Neural progenitor cell (in vitro differentiated cells): ENCODE data around the gene PLA2G2A.

Source experiments
- EZH2 ChIP-seq: fragments of 200-600 bp; sonication (generic); IDR thresholded peaks from 2 replicates; pipeline ENCODE4 v1.6.1; 2017; ENCODE audit warnings: antibody characterized with exemption, mild to moderate bottlenecking, moderate library complexity
- EZH2phosphoT487 ChIP-seq: fragments of 200-600 bp; sonication (generic); IDR thresholded peaks from 2 replicates; pipeline ENCODE4 v1.6.1; 2017; ENCODE audit warnings: antibody characterized with exemption
- TF ChIP-seq, protein P1 (sequence below): fragments of 200-600 bp; sonication (generic); IDR thresholded peaks from 2 replicates; pipeline ENCODE4 v1.5.1; 2017; ENCODE audit warnings: antibody characterized with exemption, mild to moderate bottlenecking

DNA sequence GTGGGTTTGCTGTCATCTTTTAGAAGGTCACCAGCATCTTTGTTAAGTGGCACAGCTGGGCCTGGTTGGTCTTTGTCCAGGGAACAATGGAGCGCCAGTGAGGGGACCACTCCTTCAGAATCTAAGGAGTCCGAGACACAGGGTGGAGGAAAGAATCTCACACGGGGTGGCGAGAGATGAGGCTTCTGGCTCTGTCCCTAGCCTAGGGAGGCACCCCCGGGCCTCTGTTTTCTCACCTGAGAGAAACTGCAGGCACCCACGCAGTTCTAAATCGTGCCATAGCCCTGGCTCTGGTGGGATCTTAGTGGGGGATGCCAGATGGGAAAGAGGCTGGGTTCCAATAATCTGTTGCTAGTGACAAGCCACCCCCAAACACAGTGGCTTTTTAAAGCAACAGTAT, 45.1 kb downstream of the PLA2G2A start:
- TF ChIP-seq EZH2 (no peak), EZH2phosphoT487 (no peak)
- TF ChIP-seq, protein P1, sequence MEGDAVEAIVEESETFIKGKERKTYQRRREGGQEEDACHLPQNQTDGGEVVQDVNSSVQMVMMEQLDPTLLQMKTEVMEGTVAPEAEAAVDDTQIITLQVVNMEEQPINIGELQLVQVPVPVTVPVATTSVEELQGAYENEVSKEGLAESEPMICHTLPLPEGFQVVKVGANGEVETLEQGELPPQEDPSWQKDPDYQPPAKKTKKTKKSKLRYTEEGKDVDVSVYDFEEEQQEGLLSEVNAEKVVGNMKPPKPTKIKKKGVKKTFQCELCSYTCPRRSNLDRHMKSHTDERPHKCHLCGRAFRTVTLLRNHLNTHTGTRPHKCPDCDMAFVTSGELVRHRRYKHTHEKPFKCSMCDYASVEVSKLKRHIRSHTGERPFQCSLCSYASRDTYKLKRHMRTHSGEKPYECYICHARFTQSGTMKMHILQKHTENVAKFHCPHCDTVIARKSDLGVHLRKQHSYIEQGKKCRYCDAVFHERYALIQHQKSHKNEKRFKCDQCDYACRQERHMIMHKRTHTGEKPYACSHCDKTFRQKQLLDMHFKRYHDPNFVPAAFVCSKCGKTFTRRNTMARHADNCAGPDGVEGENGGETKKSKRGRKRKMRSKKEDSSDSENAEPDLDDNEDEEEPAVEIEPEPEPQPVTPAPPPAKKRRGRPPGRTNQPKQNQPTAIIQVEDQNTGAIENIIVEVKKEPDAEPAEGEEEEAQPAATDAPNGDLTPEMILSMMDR: no peak
